Measurements from ENCODE around the gene MRFAP1L1. TPM values are rescaled to one million over a fixed set of nuclear protein-coding genes. Genes with fewer than 3 reads are reported as not detected.
"Not testable (repeated sequence)": the region's sequence is repeated elsewhere in the genome, so short reads cannot be mapped to it uniquely, and the experiment has no call there.

The MRFAP1L1 gene
- 38.0 and 39.2 TPM in 2 replicates for total RNA-seq

DNA sequence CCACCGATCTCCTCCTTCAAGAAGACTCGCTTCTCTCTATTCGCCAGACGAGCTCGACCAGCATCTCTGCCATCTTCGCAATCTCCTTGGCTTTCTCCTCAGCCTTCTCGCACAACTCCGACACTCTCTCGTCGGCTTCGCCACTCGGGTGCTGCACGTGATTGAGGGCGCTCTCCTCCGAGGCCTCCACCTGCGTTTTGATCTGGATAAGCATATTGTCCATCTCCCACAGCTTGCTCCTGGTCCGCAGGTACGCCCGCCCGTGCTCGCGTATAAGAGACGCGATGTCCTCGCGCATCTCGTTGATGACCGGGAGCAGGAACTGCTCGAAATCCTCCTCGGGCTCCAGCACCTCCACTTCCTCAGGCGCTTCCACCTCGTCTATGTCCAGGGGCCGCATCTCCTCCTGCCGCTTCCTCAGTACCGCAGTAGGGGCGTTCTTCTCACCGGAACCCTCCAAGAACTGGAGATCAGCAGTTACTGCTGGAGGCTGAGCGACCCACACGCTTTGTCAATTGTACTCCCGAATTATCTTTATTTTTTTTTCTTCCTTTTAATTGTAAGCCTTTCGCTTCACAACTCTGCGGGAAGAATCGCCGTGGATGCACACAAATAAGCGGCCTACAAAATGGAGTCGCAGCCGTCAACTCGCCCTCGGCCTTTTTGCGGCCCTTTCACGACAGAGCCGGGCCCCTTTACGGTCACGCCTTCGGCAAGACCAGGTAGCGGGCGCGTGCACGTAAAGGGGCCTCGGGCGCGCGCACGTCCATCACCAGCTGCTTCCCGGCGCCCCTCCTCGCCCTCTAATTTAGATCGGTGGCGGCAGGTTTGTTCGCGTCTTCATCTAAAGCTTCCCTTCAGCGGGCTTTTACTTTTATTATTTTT, at the start of gene MRFAP1L1:
MRFAP1L1 (minus strand) TSS at position 636 of the 885 bp plus-strand sequence; CDS start at position 400, 236 bp downstream.
- Histone ChIP-seq H3K36me3 (ENCODE audit: insufficient read depth, low read length) (peaks cover 10% of the 10 kb centered on the region), H3K4me1 (ENCODE audit: insufficient read depth, low read length) (peaks cover 19% of the 10 kb centered on the region), H3K4me3 (ENCODE audit: insufficient read depth, low read length) (peak within 1 kb of the TSS; percentile 90), H3K9me3 (ENCODE audit: low read depth, low read length) (no peaks in the 10 kb centered on the region), H3K27me3 (ENCODE audit: insufficient read depth, low read length) (peaks cover 3% of the 10 kb centered on the region), H4K20me1 (ENCODE audit: insufficient read depth, low read length) (peaks cover 25% of the 10 kb centered on the region), H3K79me2 (ENCODE audit: insufficient read depth, low read length) (peaks cover 50% of the 10 kb centered on the region), H3K4me2 (ENCODE audit: insufficient read depth, low read length) (peak within 1 kb of the TSS; percentile 99), H3K27ac (ENCODE audit: low read depth, low read length) (peak within 1 kb of the TSS; percentile 74), H2AFZ (ENCODE audit: low read length) (peak within 1 kb of the TSS; percentile 98)
- TF ChIP-seq, protein P1, sequence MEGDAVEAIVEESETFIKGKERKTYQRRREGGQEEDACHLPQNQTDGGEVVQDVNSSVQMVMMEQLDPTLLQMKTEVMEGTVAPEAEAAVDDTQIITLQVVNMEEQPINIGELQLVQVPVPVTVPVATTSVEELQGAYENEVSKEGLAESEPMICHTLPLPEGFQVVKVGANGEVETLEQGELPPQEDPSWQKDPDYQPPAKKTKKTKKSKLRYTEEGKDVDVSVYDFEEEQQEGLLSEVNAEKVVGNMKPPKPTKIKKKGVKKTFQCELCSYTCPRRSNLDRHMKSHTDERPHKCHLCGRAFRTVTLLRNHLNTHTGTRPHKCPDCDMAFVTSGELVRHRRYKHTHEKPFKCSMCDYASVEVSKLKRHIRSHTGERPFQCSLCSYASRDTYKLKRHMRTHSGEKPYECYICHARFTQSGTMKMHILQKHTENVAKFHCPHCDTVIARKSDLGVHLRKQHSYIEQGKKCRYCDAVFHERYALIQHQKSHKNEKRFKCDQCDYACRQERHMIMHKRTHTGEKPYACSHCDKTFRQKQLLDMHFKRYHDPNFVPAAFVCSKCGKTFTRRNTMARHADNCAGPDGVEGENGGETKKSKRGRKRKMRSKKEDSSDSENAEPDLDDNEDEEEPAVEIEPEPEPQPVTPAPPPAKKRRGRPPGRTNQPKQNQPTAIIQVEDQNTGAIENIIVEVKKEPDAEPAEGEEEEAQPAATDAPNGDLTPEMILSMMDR (IDR thresholded peaks at IDR 0.05; ENCODE audit: extremely low read depth, low read depth, low read length) = no peak
- peak; percentile 98 for DNase-seq (ENCODE audit: insufficient read length, low spot score, missing footprints)

DNA sequence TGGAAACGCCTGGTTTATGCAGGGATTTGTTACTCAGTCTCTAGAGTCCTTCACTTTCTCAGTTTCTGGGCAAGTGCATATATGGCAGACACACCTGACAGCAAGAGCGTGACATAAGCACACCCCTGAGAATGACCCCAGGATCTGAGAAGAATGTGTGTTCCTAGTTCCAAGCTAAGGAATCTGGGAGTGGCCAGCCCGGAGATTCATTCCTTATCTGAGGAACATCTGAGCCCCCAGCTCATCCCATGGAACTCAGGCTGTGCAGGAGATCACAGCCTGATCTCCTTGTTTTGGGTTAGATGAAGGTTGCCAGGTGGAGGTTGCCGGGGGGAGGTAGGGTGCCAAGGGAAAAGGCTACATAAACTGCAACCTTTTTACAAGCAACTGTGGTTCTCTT, 49.1 kb upstream of the MRFAP1L1 start:
- peaks cover 10% of the 10 kb centered on the region for H3K27me3 ChIP-seq (ENCODE audit: insufficient read depth, low read length)
- no peaks in the 10 kb centered on the region for H3K79me2 ChIP-seq (ENCODE audit: insufficient read depth, low read length)
- H3K4me2 ChIP-seq (ENCODE audit: insufficient read depth, low read length) = no peak overlapping the region
- no peak overlapping the region for H3K27ac ChIP-seq (ENCODE audit: low read depth, low read length)
- H4K20me1 ChIP-seq (ENCODE audit: insufficient read depth, low read length) = no peaks in the 10 kb centered on the region
- TF ChIP-seq, protein P1 (IDR thresholded peaks at IDR 0.05; ENCODE audit: extremely low read depth, low read depth, low read length) = no peak
- no peaks in the 10 kb centered on the region for H3K9me3 ChIP-seq (ENCODE audit: low read depth, low read length)
- H3K4me3 ChIP-seq (ENCODE audit: insufficient read depth, low read length) = no peak overlapping the region
- H3K36me3 ChIP-seq (ENCODE audit: insufficient read depth, low read length) = no peaks in the 10 kb centered on the region
- H3K4me1 ChIP-seq (ENCODE audit: insufficient read depth, low read length) = no peaks in the 10 kb centered on the region
- H2AFZ ChIP-seq (ENCODE audit: low read length) = no peak overlapping the region
- no peak for DNase-seq (ENCODE audit: insufficient read length, low spot score, missing footprints)

DNA sequence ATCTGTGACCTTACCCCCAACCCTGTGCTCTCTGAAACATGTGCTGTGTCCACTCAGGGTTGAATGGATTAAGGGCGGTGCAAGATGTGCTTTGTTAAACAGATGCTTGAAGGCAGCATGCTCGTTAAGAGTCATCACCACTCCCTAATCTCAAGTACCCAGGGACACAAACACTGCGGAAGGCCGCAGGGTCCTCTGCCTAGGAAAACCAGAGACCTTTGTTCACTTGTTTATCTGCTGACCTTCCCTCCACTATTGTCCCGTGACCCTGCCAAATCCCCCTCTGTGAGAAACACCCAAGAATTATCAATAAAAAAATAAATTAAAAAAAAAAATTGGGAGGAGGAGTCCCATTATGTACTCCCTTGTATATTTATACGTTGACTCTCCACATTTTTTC, 46.7 kb upstream of the MRFAP1L1 start:
- not testable (repeated sequence) for H3K4me1 ChIP-seq (ENCODE audit: insufficient read depth, low read length); H4K20me1 ChIP-seq (ENCODE audit: insufficient read depth, low read length); H3K4me2 ChIP-seq (ENCODE audit: insufficient read depth, low read length); H2AFZ ChIP-seq (ENCODE audit: low read length); DNase-seq (ENCODE audit: insufficient read length, low spot score, missing footprints); H3K27ac ChIP-seq (ENCODE audit: low read depth, low read length); H3K4me3 ChIP-seq (ENCODE audit: insufficient read depth, low read length); H3K36me3 ChIP-seq (ENCODE audit: insufficient read depth, low read length); H3K9me3 ChIP-seq (ENCODE audit: low read depth, low read length); H3K79me2 ChIP-seq (ENCODE audit: insufficient read depth, low read length); H3K27me3 ChIP-seq (ENCODE audit: insufficient read depth, low read length)

DNA sequence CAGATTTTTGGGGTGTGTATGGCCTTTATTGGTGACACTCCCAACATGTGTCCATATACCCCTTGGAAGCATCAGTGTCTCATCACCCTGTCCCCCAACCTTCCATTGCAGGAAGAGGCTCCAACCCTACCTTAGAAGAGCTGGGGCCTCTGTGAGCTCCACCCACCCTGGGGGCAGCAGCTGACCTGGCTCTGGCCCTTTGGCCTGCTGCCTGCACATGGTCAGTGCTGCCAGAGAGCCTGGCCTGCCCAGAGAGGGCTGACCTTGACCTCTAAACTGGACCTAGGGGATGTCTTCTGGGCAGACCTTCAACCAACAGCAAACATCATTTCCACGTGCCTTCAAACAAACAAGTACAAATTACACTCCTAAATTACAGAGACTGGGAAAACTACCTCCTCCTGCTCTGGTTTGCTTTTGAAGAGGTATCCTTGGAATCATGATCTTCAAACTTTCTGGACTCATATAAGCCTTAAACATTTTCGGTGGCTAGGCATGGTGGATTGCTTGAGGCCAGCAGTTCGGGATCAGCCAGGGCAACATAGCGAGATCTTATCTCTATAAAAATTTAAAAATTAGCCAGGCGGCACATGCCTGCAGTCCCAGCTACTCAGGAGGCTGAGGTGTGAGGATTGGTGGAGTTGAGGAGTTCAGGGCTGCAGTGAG, 45.6 kb upstream of the MRFAP1L1 start:
- no peaks in the 10 kb centered on the region for H3K79me2 ChIP-seq (ENCODE audit: insufficient read depth, low read length)
- DNase-seq (ENCODE audit: insufficient read length, low spot score, missing footprints) = peak; percentile 68
- no peak overlapping the region for H2AFZ ChIP-seq (ENCODE audit: low read length)
- no peaks in the 10 kb centered on the region for H3K36me3 ChIP-seq (ENCODE audit: insufficient read depth, low read length)
- TF ChIP-seq, protein P1 (IDR thresholded peaks at IDR 0.05; ENCODE audit: extremely low read depth, low read depth, low read length) = no peak
- no peak overlapping the region for H3K4me3 ChIP-seq (ENCODE audit: insufficient read depth, low read length)
- no peaks in the 10 kb centered on the region for H3K27me3 ChIP-seq (ENCODE audit: insufficient read depth, low read length)
- no peaks in the 10 kb centered on the region for H3K9me3 ChIP-seq (ENCODE audit: low read depth, low read length)
- no peak overlapping the region for H3K4me2 ChIP-seq (ENCODE audit: insufficient read depth, low read length)
- H3K4me1 ChIP-seq (ENCODE audit: insufficient read depth, low read length) = no peaks in the 10 kb centered on the region
- no peak overlapping the region for H3K27ac ChIP-seq (ENCODE audit: low read depth, low read length)
- H4K20me1 ChIP-seq (ENCODE audit: insufficient read depth, low read length) = no peaks in the 10 kb centered on the region

Data from osteoblast (primary cell).